Uterus (tissue), 2 donors: Measurements from ENCODE around the gene PLEKHJ1.

ENCODE experiments used
- CTCF ChIP-seq, 4 experiments: fragments of 200-600 bp in 2 of 4; fragments of 450-650 bp in 2 of 4; sonication (generic) in 2 of 4; IDR thresholded peaks; one replicate each; pipeline ENCODE4 v1.5.1; 2016 to 2019; ENCODE audit warnings: antibody characterized with exemption in 4 of 4, mild to moderate bottlenecking in 2 of 4, moderate library complexity in 1 of 4
- POLR2A ChIP-seq, 2 donors: fragments of 450-650 bp; IDR thresholded peaks; one replicate each; pipeline ENCODE4 v1.6.1; 2016; ENCODE audit warnings: antibody characterized with exemption in 2 of 2, mild to moderate bottlenecking in 1 of 2, moderate library complexity in 1 of 2

- TF ChIP-seq POLR2A (IDR thresholded peaks at IDR 0.05) (no peak), CTCF (IDR thresholded peaks at IDR 0.05) (no peak)
Observed at GRCh38 chr19:2255982-2256685, 20.0 kb upstream of the PLEKHJ1 start, which contains the start of gene JSRP1.
